Measurements from ENCODE around the gene ARSG.
"Not testable (repeated sequence)": the region's sequence is repeated elsewhere in the genome, so short reads cannot be mapped to it uniquely, and the experiment has no call there.

The ARSG gene

DNA sequence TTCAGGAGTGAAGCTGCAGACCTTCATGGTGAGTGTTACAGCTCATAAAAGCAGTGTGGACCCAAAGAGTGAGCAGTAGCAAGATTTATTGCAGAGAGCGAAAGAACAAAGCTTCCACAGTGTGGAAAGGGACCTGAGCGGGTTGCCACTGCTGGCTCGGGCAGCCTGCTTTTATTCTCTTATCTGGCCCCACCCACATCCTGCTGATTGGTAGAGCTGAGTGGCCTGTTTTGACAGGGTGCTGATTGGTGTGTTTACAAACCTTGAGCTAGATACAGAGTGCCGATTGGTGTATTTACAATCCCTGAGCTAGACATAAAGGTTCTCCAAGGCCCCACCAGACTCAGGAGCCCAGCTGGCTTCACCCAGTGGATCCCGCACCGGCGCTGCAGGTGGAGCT lies 17.2 kb downstream of the ARSG start:
- DNase-seq, result not testable (repeated sequence)

- DNase-seq, result not testable (repeated sequence)
Measured at GRCh38 chr17:68309066-68309670, 17.9 kb downstream of the ARSG start.

DNA sequence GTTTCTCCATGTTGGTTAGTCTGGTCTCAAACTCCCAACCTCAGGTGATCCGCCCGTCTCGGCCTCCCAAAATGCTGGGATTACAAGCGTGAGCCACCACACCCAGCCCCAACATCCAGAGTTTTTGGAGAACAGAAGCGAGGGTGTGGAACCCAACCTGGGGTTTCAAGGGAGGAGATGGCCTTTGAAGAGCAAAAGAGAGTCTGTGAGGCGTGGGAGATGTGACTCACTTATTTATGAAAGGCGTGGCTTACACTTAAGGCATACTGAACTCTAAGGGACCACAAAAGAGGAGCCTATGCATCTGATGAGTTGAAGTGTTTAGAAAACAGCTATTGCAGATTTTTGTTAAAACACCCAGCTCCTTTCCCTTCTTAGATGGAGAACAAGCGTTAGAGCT lies 18.9 kb downstream of the ARSG start:
- no peak for DNase-seq

- DNase-seq, result no peak
Measured at GRCh38 chr17:68314916-68315535, 23.7 kb downstream of the ARSG start.

- no peak for DNase-seq
Measured at GRCh38 chr17:68315930-68316329, 24.6 kb downstream of the ARSG start.

DNA sequence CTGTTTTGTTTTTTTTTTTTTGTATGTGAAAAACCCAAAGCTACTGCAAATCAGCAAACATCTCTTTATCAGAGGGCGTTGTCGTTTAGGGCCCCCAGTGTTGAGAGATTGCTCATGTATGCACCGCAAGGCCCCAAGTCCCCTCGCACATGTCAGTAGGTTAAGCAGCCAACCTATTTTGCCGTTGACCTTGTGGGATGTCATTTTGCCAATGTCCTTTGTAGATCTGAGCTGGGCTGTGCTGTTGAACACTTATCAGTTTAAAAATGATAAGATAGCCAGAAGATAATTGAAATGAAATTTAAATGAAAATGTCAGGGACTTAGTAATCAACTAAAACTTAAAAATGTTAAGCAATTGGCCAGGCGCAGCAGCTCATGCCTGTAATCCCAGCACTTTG lies 26.2 kb downstream of the ARSG start:
- DNase-seq, result no peak

DNA sequence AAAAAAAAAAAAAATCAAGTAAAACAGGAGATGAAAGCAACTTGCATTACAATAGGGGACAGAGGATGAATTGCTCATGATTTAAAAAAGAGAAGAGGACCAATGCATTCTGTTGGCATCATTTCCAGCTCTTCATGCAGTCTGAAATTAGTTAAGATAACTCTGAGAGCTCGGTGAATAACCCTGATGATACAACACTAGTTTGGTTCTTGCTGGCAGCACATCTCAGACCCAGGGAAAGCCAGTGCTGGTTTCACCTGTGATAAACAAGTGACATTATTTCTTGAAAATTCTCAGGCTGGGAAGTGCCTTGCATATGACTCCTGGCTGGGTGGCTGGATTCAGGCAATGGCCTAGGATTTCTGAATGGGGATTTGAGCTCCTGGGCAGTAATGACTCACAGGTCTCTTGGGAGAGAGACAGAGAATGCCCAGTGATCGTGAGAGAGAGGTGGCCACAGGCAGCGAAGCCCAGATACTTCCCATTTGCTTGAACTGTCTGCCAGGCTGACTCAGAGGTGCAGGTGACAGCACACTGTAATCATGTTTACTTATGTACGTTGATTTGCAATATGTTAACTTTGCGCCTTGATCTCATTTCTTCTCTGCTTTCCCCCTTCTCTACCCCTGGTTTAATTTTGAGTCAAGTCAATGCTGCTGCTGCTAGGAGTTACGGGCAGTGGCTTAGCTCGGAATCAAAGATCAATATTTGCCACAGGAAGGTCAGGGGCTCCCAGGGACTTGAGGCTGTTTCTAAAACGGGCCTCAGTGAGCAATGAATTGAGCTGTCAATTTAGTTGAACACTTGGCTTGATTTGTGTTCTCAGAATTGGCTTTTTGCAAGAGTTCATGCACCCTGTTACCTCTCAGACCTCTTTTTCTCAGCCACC lies 27.1 kb downstream of the ARSG start:
- peak; percentile 9 for DNase-seq

DNA sequence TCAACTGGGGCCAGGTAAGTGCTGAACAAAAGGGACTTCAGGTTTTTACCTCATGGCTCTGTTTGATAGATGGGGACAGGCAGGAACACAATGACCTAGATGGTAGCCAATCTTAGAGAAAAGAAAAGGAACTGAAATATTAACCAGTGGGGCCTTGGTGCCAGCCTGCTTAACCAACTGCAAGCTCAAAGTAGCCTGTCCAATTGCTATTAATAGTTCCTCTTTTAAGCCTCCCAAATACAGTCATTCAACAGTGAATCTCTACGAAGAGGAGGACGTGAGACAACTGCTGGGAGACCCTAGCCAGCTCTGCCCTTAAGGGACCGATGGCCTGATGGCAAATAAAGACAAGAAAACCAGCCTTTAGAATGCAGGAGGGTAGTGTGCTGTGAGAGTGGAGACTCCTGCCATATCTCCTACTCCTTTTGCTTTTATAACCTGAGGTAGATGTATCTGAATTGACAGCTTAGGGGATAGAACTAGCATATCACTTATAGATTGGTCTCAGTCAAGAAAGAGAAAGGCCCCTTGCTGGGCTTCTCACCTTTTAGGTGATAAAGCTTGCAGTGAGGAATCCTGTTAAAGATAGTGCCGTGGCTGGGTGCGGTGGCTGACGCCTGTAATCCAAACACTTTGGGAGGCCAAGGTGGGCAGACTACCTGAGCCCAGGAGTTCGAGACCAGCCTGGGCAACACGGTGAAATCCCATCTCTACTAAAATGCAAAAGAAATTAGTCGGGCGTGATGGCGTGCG lies 28.3 kb downstream of the ARSG start:
- DNase-seq, result no peak

DNA sequence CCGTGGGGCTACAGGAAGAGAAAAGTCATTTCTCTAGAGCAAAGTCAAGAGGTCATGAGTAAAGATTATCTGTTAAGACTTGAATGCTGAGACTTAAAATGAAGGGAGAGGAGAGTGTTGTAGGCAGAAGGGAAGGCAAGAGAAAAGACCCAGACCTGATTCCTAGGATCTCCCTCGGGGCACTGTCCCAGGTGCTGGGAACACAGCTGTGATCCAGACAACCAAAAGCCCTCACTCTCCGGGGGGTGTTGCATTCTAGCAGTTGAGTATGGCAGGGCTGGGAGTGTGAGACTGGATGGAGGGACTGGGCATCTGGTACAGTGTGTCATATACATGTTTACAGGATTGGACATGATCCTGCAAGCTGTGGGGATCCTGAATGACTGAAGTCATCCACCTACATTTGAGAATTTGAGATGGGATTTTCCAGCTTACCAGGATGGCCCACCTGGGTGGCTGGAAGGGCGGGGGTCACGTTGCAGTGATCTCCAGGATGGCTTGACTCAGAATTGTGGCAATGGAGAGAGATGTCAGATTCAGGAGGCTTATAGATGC lies 29.1 kb downstream of the ARSG start:
- no peak for DNase-seq

- no peak for DNase-seq
Measured at GRCh38 chr17:68320943-68321555, 29.8 kb downstream of the ARSG start.

GRCh38 chr17:68321556-68321954 lies 30.3 kb downstream of the ARSG start:
- DNase-seq, result no peak

GRCh38 chr17:68322630-68323029 lies 31.3 kb downstream of the ARSG start:
- no peak for DNase-seq

DNA sequence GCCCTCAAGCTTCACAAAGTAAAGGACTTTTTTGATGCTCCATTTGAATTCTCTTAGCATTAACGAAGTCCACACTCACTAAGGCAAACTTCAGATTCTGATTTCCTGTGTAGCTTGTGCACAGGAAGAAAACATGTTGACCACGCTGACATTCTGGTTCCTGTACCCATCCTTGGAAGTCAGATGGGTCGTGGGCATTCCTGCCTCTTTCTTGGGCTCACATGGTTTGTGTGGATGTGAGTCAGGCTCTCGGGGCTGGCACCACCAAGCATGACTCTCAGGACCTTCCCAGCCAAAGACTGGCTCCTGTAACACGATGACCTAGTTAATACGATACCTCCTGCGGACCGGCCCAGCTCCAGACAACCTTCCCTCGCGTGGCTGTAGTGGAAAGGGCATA lies 32.8 kb downstream of the ARSG start:
- DNase-seq, result no peak

DNA sequence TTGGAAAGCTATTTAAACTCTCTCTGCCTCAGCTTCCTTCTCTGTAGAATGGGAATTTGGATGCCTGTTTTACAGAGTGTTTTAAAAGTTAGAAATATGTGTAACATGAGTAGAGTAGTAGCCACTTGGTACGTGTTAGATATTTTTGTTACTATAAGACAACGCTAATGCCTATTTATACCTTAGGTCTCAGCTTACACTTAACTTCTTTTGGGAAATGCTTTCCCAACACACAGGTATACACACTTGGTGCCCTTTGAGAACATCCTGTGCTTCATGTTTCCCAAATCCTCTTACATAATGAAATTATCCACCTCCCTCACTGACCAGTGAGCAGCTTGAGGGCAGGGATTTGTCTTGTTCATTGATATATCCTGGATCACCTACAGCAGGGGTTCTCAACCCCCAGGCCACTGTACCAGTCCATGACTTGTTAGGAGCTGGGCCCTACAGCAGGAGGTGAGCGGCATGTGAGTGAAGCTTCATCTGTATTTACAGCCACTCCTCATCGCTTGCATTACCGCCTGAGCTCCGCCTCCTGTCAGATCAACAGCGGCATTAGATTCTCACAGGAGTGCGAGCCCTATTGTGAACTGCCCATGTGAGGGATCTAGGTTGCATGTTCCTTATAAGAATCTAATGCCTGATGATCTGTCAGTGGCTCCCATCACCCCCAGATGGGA lies 33.5 kb downstream of the ARSG start:
- DNase-seq, result no peak

DNA sequence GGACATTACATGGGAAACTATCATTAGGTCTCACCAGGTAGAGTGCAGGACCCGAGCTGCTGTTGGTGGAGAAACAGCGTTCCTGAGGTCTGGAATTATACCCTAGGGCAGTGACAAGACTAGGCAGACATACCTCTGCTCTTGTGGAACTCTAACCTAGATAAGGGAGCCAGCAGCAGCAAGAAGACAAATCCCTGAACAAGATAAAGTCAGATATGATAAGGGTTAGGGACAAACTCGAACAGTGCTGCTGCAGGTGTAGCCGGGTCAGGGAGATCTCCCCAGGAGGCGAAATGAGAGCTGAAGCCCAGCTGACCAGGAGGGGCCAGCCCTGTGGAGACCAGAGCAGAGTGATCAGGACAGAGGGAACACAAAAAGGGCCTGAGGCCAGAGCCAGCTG lies 34.7 kb downstream of the ARSG start:
- DNase-seq, result no peak

DNA sequence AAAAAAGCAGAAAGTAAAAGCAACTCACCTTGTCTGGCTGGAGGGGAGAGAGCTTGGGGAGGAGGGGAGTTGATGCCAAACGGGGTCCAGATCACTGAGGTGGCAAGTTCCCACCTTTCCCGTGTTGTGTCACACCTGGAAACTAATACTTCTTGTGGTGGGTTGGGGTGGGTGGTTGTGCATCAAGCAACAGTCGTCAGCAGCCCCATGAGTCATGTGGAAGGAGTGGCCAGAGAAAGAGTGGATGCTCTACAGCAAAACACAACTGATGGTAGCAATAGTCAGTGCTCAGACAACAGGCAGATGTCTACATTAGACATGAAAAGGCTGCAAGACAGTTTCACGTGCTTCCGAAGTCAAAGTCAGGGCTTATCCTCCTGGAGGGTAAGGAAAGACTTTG lies 35.4 kb downstream of the ARSG start:
- no peak for DNase-seq

DNA sequence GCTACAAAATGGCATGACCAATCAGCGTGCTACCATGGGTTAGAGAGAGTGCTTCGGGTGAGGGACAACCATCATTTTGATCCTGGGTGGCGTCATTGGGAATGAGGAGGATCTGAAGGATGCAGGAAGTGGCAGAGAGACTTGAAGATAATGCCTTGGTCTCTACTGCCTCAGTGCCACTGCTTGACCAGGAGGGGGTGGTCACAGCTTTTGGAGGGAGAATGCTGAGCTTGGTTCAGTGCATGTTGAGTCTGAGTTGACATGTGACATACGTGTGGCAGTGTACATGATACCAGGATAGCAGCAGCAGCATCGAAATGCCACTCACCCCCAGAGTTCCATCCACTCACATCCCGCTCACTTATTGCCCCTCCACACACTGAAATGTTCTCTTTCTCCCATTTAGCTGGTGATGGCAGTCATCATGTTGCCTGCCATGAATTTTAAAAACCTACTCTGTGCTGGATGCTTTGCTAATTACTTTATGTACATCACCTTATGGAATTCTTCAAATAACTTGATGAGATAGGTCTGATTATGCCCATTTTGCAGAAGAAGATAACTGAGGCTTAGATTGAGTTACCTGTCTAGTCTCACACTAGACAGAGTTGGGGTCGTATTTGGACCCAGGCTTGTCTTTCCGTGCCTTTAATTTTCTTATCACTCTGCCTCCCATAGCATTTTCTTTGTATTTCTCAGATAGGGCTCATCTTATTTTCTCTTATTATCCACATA lies 36.7 kb downstream of the ARSG start:
- no peak for DNase-seq

- DNase-seq, result no peak
Measured at GRCh38 chr17:68328676-68329075, 37.4 kb downstream of the ARSG start.

GRCh38 chr17:68329331-68329730 lies 38.0 kb downstream of the ARSG start:
- no peak for DNase-seq

GRCh38 chr17:68331932-68332331 lies 40.6 kb downstream of the ARSG start:
- not testable (repeated sequence) for DNase-seq

GRCh38 chr17:68334393-68334792 lies 43.1 kb downstream of the ARSG start:
- no peak for DNase-seq
